Lung (tissue), 12 donors: ENCODE data around the gene TESMIN. TPM values are rescaled to one million over a fixed set of nuclear protein-coding genes. Genes with fewer than 3 reads are reported as not detected.

Experiments
- ATAC-seq: fragments of 200-7000 bp; cut with Tn5 transposase; one replicate; pipeline ENCODE4 v1.9.1; 2020; ENCODE audit warnings: moderate number of reproducible peaks; ENCODE audit not compliant: insufficient read depth, low FRiP score
- DNase-seq, 3 donors: peaks; one replicate each; pipeline ENCODE4 v3.0.0-alpha.2; 2013 to 2017
- H3K27ac ChIP-seq, 2 donors: one replicate each; pipeline ENCODE4 v1.5.1; 2013; ENCODE audit warnings: mild to moderate bottlenecking in 2 of 2, moderate library complexity in 2 of 2, control low read depth in 1 of 2, inconsistent platforms in 1 of 2, low read depth in 1 of 2, low read length in 1 of 2
- H3K27me3 ChIP-seq, 3 donors: one replicate each; pipeline ENCODE4 v1.5.1; 2013; ENCODE audit warnings: low read length in 2 of 3; ENCODE audit not compliant: control insufficient read depth in 3 of 3, insufficient read depth in 3 of 3
- H3K36me3 ChIP-seq, 4 donors: one replicate each; pipeline ENCODE4 v1.5.1; 2013; ENCODE audit warnings: low read length in 4 of 4, mild to moderate bottlenecking in 1 of 4, moderate library complexity in 1 of 4; ENCODE audit not compliant: control insufficient read depth in 4 of 4, insufficient read depth in 4 of 4
- H3K4me1 ChIP-seq, 5 donors: one replicate each; pipeline ENCODE4 v1.5.1; 2013; ENCODE audit warnings: low read length in 5 of 5, mild to moderate bottlenecking in 2 of 5, moderate library complexity in 1 of 5; ENCODE audit not compliant: control insufficient read depth in 5 of 5, insufficient read depth in 5 of 5
- H3K4me3 ChIP-seq: one replicate; pipeline ENCODE4 v1.5.1; 2013; ENCODE audit warnings: mild to moderate bottlenecking, control low read depth, moderate library complexity
- H3K9ac ChIP-seq, 2 donors: one replicate each; pipeline ENCODE4 v1.5.1; 2013; ENCODE audit warnings: low read length in 2 of 2, control low read depth in 1 of 2; ENCODE audit not compliant: insufficient read depth in 1 of 2
- H3K9me3 ChIP-seq, 4 donors: one replicate each; pipeline ENCODE4 v1.5.1; 2013; ENCODE audit warnings: low read length in 3 of 4, mild to moderate bottlenecking in 1 of 4, moderate library complexity in 1 of 4; ENCODE audit not compliant: control insufficient read depth in 4 of 4, insufficient read depth in 3 of 4
- WGBS, 2 donors: extraction: QIAGEN DNeasy Blood & Tissue Kit; methylation state at CpG; one replicate each; pipeline ENCODE4 v1.1.7; 2013; 5-methylcytosine and 5-hydroxymethylcytosine counted together
- polyA plus RNA-seq, 2 donors: library from polyadenylated mRNA; stranded (reverse); fragments of 200-250 nt; gene quantifications; one replicate each; pipeline ENCODE4 v1.2.1, GENCODE V29; 2013
- total RNA-seq, 2 donors: library from RNA; depleted of rRNA in 1 of 2; stranded (reverse); fragments of >200 nt in 1 of 2; gene quantifications; one replicate each; pipeline ENCODE4 v1.2.1, GENCODE V29; 2014 to 2021
- TF ChIP-seq, protein P1 (sequence below): IDR thresholded peaks from 2 replicates; pipeline ENCODE4 v1.5.1; 2012; ENCODE audit warnings: mild to moderate bottlenecking; ENCODE audit errors: control extremely low read depth, extremely low read depth
- donor health status: control.
- donor health status: control.
- donor health status: Bipolar disorder and iron deficiency.
- donor health status: healthy.
- donor health status: DM: yes; HTN: yes; CAD: no.

The TESMIN gene
- total and polyA plus RNA-seq, 4 donors: 0.55 to 6.7 (median 1.8) TPM

DNA sequence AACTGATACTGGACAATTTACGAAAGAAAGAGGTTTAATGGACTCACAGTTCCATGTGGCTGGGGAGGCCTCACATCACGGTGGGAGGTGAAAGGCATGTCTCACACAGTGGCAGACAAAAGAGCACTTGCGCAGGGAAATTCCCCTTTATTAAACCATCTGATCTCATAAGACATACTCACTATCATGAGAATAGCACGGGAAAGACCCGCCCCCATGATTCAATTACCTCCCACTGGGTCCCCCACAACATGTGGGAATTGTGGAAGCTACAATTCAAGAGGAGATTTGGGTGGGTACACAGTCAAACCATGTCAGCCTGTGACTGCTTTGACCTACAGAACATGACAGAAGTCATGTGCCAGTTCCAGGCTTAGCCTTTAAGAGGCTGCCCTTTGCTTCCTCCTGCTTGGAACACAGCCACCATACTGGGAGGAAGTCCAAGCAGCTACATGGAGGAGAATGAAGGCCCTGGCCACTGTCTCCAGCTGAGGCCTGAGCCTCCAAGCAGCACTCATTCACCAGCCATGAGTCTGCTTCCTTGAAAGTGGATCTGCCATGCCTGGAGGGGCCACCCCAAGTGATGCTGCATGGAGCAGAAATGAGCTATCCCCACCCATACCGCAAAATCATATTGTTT is 77.9 kb downstream of the TESMIN start:
- Histone ChIP-seq H3K4me3 (no peak overlapping the region), H3K27me3 (no peaks in the 10 kb centered on the region), H3K9me3 (peaks cover 0 to 9% (median 0%) of the 10 kb centered on the region in 4 donors), H3K36me3 (no peaks in the 10 kb centered on the region), H3K9ac (no peak overlapping the region), H3K4me1 (no peaks in the 10 kb centered on the region), H3K27ac (no peak overlapping the region)
- DNase-seq (no peak), ATAC-seq (no peak)
- WGBS, 2 donors: 92 to 97% methylated on average over 6 of the region's 6 CpGs
- TF ChIP-seq, protein P1, sequence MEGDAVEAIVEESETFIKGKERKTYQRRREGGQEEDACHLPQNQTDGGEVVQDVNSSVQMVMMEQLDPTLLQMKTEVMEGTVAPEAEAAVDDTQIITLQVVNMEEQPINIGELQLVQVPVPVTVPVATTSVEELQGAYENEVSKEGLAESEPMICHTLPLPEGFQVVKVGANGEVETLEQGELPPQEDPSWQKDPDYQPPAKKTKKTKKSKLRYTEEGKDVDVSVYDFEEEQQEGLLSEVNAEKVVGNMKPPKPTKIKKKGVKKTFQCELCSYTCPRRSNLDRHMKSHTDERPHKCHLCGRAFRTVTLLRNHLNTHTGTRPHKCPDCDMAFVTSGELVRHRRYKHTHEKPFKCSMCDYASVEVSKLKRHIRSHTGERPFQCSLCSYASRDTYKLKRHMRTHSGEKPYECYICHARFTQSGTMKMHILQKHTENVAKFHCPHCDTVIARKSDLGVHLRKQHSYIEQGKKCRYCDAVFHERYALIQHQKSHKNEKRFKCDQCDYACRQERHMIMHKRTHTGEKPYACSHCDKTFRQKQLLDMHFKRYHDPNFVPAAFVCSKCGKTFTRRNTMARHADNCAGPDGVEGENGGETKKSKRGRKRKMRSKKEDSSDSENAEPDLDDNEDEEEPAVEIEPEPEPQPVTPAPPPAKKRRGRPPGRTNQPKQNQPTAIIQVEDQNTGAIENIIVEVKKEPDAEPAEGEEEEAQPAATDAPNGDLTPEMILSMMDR: no peak

DNA sequence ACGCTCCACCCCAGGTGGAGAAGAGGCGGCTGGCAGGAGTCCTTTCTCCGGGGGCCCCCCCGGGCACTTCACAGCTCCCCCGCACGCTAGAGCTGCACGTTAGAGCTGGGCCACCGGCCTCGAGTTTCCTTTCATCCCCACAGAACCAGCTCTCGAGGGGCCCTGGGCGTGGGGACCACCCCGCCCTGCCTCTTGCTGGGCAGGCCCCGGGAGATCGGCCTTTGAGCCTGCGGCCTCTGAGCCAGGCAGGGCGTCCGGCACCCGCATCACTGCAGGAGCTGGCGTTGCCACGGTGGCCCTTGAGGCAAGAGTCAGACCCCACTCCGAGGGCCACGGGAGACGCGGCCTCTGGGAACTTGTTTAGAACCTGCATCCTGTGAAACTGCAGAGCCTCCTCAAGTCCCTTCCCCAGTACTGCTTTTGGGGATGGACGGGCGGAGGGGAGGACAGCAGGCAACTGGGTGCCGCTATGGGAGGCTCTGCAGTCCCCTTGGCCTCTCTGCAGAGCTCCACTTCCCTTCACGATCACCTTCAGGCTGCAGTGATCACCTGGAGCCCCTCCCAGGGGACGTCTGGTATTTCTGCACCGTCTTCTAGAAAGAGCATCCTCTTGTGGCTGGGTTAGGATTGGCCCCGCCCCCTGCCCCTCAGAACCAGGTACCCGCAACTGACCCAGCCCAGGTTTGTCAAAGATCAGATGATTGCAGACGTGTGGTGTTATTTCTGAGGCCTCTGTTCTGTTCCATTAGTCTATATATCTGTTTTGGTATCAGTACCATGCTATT is 80.9 kb downstream of the TESMIN start:
- Histone ChIP-seq H3K27me3 (peaks cover 0 to 8% (median 1%) of the 10 kb centered on the region in 3 donors), H3K4me1 (no peaks in the 10 kb centered on the region), H3K4me3 (no peak overlapping the region), H3K27ac (no peak overlapping the region), H3K9me3 (peaks cover 0 to 9% (median 0%) of the 10 kb centered on the region in 4 donors), H3K9ac (no peak overlapping the region), H3K36me3 (no peaks in the 10 kb centered on the region)
- DNase-seq (no peak), ATAC-seq (no peak)
- 84 to 88% methylated on average over 33 of the region's 33 CpGs for WGBS, 2 donors
- TF ChIP-seq, protein P1: no peak

DNA sequence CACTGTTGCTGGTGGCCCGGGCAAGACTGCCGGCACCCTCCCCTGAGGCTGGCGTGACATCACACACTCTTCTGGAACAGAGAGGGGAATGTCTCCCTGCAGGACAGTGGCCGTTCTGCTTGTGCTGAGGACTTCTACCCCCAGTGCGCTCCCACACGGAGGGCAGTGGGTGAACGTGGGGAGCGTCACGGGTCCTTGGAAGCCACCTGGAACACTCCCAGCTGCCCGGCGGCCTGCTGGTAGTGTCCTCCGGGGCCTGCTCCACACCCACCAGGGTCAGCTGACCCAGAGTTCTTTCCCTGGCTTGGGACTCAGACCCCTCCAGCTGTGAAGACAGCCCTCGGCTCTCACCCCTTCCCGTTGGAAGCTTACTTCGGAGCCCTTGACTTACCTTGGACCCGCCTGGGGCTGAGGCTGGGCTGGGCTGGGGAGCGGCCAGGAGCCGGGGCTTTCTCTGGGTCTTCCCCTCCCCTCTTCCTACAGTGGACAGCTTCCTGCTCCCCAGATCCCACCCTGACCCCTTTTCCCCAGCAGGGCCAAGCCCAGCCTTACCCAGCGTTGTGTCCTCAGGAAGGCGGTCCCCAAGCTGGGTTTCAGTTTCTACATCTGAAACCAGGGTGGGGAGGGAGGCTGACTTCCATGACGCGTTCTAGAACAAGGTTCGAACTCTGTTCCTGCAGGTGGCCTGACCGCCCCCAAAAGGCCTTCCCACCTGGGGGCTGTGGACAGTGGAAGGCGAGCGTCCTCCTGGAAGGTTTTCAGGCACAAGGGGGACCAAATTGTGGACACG is 81.8 kb downstream of the TESMIN start:
- H3K4me3 ChIP-seq: no peak overlapping the region
- WGBS, 2 donors: 88 to 90% methylated on average over 27 of the region's 27 CpGs
- no peak overlapping the region for H3K9ac ChIP-seq
- TF ChIP-seq, protein P1: no peak
- H3K36me3 ChIP-seq: no peaks in the 10 kb centered on the region
- ATAC-seq (no peak), DNase-seq (no peak)
- H3K9me3 ChIP-seq: peaks cover 0 to 9% (median 0%) of the 10 kb centered on the region in 4 donors
- H3K27ac ChIP-seq: no peak overlapping the region
- H3K27me3 ChIP-seq: peaks cover 0 to 8% (median 2%) of the 10 kb centered on the region in 3 donors
- no peaks in the 10 kb centered on the region for H3K4me1 ChIP-seq
